ENCODE data around the gene DPYSL5. TPM values are rescaled to one million over a fixed set of nuclear protein-coding genes. Genes with fewer than 3 reads are reported as not detected.

The DPYSL5 gene
- total and polyA plus RNA-seq, 2 of the 13 experiments (the other 11 are each of a cell fraction or from before 2014, with no cell fraction given), result 0.15 TPM; not detected in 1

- Histone ChIP-seq H3K9me3 (ENCODE audit: low read length) (no peaks in the 10 kb centered on the region), H3K4me2 (ENCODE audit: low read depth, low read length) (no peak overlapping the region), H2AFZ (ENCODE audit: low read length) (no peak overlapping the region), H3K27me3 (ENCODE audit: control insufficient read depth in 1 of 2, insufficient read depth in 2 of 2, low read length in 2 of 2) (no peaks in the 10 kb centered on the region; a peak in 2 of 5 replicates), H3K4me1 (ENCODE audit: insufficient read depth, low read length) (no peaks in the 10 kb centered on the region), H3K36me3 (replicated peaks in 1 of 2; ENCODE audit: control insufficient read depth in 1 of 2, insufficient read depth in 2 of 2, low read length in 2 of 2) (no peaks in the 10 kb centered on the region), H3K4me3 (replicated peaks in 1 of 3; ENCODE audit: insufficient read depth in 1 of 3, low read depth in 2 of 3, low read length in 3 of 3) (no peak overlapping the region), H3K79me2 (ENCODE audit: insufficient read depth, low read length) (no peaks in the 10 kb centered on the region), H3K9ac (ENCODE audit: insufficient read depth, low read depth, low read length) (no peak overlapping the region), H4K20me1 (ENCODE audit: insufficient read depth, low read length) (no peaks in the 10 kb centered on the region), H3K27ac (ENCODE audit: extremely low read length, insufficient read depth, low read length) (no peak overlapping the region)
- TF ChIP-seq BCL3 (CRISPR knock-in tag; IDR thresholded peaks at IDR 0.05) (no peak), MAFG (CRISPR knock-in tag; IDR thresholded peaks at IDR 0.05) (no peak), ZGPAT (CRISPR knock-in tag; IDR thresholded peaks at IDR 0.05) (no peak), BRCA1 (CRISPR knock-in tag; IDR thresholded peaks at IDR 0.05) (no peak), MZF1 (CRISPR knock-in tag; IDR thresholded peaks at IDR 0.05; ENCODE audit: borderline replicate concordance) (no peak), ZNF17 (CRISPR knock-in tag; IDR thresholded peaks at IDR 0.05) (no peak), ZFAT (CRISPR knock-in tag; conservative IDR thresholded peaks at IDR 0.05) (no peak), ZNF496 (CRISPR knock-in tag; IDR thresholded peaks at IDR 0.05; ENCODE audit: insufficient replicate concordance) (no peak), RARG (CRISPR knock-in tag; IDR thresholded peaks at IDR 0.05; ENCODE audit: low read depth) (no peak), TGIF2 (CRISPR knock-in tag; IDR thresholded peaks at IDR 0.05) (no peak), TAF15 (IDR thresholded peaks at IDR 0.05; ENCODE audit: low read depth, low read length, poor library complexity, severe bottlenecking) (no peak), ZC3H4 (CRISPR knock-in tag; IDR thresholded peaks at IDR 0.05; ENCODE audit: borderline replicate concordance) (no peak), MIXL1 (CRISPR knock-in tag; IDR thresholded peaks at IDR 0.05) (no peak)
- no peak for ATAC-seq
- no peak for DNase-seq (ENCODE audit: low spot score)
- ChIA-PET CTCF (ENCODE audit: low intra/inter-chr PET ratio, low total read pairs) (no interaction called here), POLR2A (no interaction called here)
- WGBS (ENCODE audit: low lambda C conversion rate), result 0% methylated on average over 2 of the region's 2 CpGs
- no peak for FAIRE-seq
- in situ Hi-C loops (cut with HindIII; ENCODE audit: extremely low pct_ligation_motif_present, low pct_unique_long_range_greater_than_20kb) (no loop called here), intact Hi-C loops (cut with micrococcal nuclease; ENCODE audit: unreplicated experiment) (no loop called here)
- no TSS peak for BruUV-seq (replicated peaks)
These were observed 26.6 kb downstream of the DPYSL5 start for GRCh38 chr2:26874514-26874913.

All from HepG2 (cell line).